ENCODE data around the gene CORIN.
A peak's percentile ranks its signal among the peaks of the same experiment; 100 is the strongest.

The CORIN gene

GRCh38 chr4:47744253-47744652, 93.6 kb downstream of the CORIN start:
- H3K36me3 ChIP-seq (replicated peaks; ENCODE audit: insufficient read depth, low read length) = no peaks in the 10 kb centered on the region

DNA sequence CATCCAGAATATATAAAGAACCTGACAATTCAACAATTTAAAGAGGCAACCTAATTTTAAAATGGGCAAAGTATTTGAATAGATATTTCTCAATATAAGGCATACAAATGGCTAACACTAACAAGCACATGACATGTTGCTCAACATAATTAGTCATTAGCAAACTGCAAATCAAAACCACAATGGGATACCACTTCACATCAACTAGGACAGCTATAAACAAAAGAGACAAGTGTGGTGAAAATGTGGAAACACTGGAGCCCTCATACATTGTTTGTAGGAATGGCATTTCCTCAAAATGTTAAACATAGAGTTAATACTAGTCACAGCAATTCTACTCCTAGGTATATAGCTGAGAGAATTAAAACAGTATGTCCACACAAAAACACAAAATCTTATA, 96.7 kb downstream of the CORIN start:
- no peaks in the 10 kb centered on the region for H3K79me2 ChIP-seq (ENCODE audit: low read length)
- H3K27ac ChIP-seq (ENCODE audit: low read length) = no peak overlapping the region
- no peak overlapping the region for H3K4me2 ChIP-seq (ENCODE audit: low read depth, low read length)
- H3K4me1 ChIP-seq (ENCODE audit: low read length) = peaks cover 18% of the 10 kb centered on the region
- no peaks in the 10 kb centered on the region for H3K9me2 ChIP-seq (replicated peaks; ENCODE audit: insufficient read depth, low read length)
- no peak overlapping the region for H3K9ac ChIP-seq (ENCODE audit: low read length)
- no peaks in the 10 kb centered on the region for H3K27me3 ChIP-seq (replicated peaks; ENCODE audit: insufficient read depth, low read length)
- no peak overlapping the region for H2AFZ ChIP-seq (ENCODE audit: low read length)
- H4K20me1 ChIP-seq (ENCODE audit: insufficient read depth, low read length) = no peaks in the 10 kb centered on the region
- no peaks in the 10 kb centered on the region for H3K36me3 ChIP-seq (replicated peaks; ENCODE audit: insufficient read depth, low read length)
- DNase-seq = no peak
- H3K9me3 ChIP-seq (replicated peaks; ENCODE audit: insufficient read depth, low read length) = no peaks in the 10 kb centered on the region
- no peak overlapping the region for H3K4me3 ChIP-seq (ENCODE audit: low read length)
- peaks cover 11% of the 10 kb centered on the region for H3F3A ChIP-seq (ENCODE audit: insufficient read depth, low read length)
- TF ChIP-seq EZH2phosphoT487 (IDR thresholded peaks at IDR 0.05; ENCODE audit: low read length) (no peak), EZH2 (optimal IDR thresholded peaks at IDR 0.05; ENCODE audit: low read depth, low read length) (no peak)
- TF ChIP-seq, protein P1, sequence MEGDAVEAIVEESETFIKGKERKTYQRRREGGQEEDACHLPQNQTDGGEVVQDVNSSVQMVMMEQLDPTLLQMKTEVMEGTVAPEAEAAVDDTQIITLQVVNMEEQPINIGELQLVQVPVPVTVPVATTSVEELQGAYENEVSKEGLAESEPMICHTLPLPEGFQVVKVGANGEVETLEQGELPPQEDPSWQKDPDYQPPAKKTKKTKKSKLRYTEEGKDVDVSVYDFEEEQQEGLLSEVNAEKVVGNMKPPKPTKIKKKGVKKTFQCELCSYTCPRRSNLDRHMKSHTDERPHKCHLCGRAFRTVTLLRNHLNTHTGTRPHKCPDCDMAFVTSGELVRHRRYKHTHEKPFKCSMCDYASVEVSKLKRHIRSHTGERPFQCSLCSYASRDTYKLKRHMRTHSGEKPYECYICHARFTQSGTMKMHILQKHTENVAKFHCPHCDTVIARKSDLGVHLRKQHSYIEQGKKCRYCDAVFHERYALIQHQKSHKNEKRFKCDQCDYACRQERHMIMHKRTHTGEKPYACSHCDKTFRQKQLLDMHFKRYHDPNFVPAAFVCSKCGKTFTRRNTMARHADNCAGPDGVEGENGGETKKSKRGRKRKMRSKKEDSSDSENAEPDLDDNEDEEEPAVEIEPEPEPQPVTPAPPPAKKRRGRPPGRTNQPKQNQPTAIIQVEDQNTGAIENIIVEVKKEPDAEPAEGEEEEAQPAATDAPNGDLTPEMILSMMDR (IDR thresholded peaks at IDR 0.05; ENCODE audit: low read length) = no peak

More at GRCh38 chr4:47744253-47744652, 93.6 kb downstream of the CORIN start:
- no peak overlapping the region for H3K4me3 ChIP-seq (ENCODE audit: low read length)
- H3K27ac ChIP-seq (ENCODE audit: low read length) = no peak overlapping the region
- DNase-seq = peak; percentile 71
- peak overlapping the region; percentile 29; the same call in 1 of the 2 replicates for H3K4me2 ChIP-seq (ENCODE audit: low read depth, low read length)
- H4K20me1 ChIP-seq (ENCODE audit: insufficient read depth, low read length) = no peaks in the 10 kb centered on the region
- no peaks in the 10 kb centered on the region for H3K79me2 ChIP-seq (ENCODE audit: low read length)
- H3K27me3 ChIP-seq (replicated peaks; ENCODE audit: insufficient read depth, low read length) = no peaks in the 10 kb centered on the region
- H3K9me3 ChIP-seq (replicated peaks; ENCODE audit: insufficient read depth, low read length) = no peaks in the 10 kb centered on the region
- H3K4me1 ChIP-seq (ENCODE audit: low read length) = peaks cover 17% of the 10 kb centered on the region
- H3K9ac ChIP-seq (ENCODE audit: low read length) = no peak overlapping the region
- H3F3A ChIP-seq (ENCODE audit: insufficient read depth, low read length) = peaks cover 11% of the 10 kb centered on the region
- no peak for TF ChIP-seq EZH2phosphoT487 (IDR thresholded peaks at IDR 0.05; ENCODE audit: low read length)
- TF ChIP-seq, protein P1 (IDR thresholded peaks at IDR 0.05; ENCODE audit: low read length) = no peak
- no peak for TF ChIP-seq EZH2 (optimal IDR thresholded peaks at IDR 0.05; ENCODE audit: low read depth, low read length)
- no peak overlapping the region for H2AFZ ChIP-seq (ENCODE audit: low read length)
- H3K9me2 ChIP-seq (replicated peaks; ENCODE audit: insufficient read depth, low read length) = no peaks in the 10 kb centered on the region

DNA sequence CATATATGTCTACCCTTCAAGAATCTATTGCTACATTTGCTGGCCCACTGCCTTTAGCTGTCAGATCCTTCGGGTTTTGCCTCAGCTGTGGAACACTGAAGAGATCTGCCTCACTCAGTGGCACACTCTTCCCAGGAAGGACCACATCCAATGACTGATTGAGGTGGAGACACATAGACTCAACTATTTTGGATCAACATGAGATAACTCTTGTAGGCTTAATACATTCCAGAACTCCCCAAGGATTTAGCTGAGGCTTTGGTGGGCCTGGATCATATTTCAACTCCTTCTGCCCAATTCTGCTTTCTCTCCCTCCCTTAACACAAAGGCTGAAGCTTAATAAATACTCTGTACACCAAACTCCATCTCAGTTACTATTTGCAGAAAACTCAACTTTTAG, 100.5 kb downstream of the CORIN start:
- H3K9me3 ChIP-seq (replicated peaks; ENCODE audit: insufficient read depth, low read length) = no peaks in the 10 kb centered on the region
- no peaks in the 10 kb centered on the region for H3F3A ChIP-seq (ENCODE audit: insufficient read depth, low read length)
- no peak for DNase-seq

More for the DNA sequence above, 100.5 kb downstream of the CORIN start:
- Histone ChIP-seq H3K9ac (ENCODE audit: low read length) (no peak overlapping the region), H3K4me2 (ENCODE audit: low read depth, low read length) (no peak overlapping the region), H3K9me2 (replicated peaks; ENCODE audit: insufficient read depth, low read length) (no peaks in the 10 kb centered on the region), H3K27me3 (replicated peaks; ENCODE audit: insufficient read depth, low read length) (no peaks in the 10 kb centered on the region), H3K79me2 (ENCODE audit: low read length) (no peaks in the 10 kb centered on the region), H3K4me1 (ENCODE audit: low read length) (0 out of 2 replicates have a peak, but pooled peaks cover 4% of the 10 kb centered on the region), H2AFZ (ENCODE audit: low read length) (no peak overlapping the region), H4K20me1 (ENCODE audit: insufficient read depth, low read length) (no peaks in the 10 kb centered on the region), H3K36me3 (replicated peaks; ENCODE audit: insufficient read depth, low read length) (no peaks in the 10 kb centered on the region), H3K27ac (ENCODE audit: low read length) (no peak overlapping the region), H3K4me3 (ENCODE audit: low read length) (no peak overlapping the region)
- TF ChIP-seq EZH2 (optimal IDR thresholded peaks at IDR 0.05; ENCODE audit: low read depth, low read length) (no peak), EZH2phosphoT487 (IDR thresholded peaks at IDR 0.05; ENCODE audit: low read length) (no peak)
- TF ChIP-seq, protein P1 (IDR thresholded peaks at IDR 0.05; ENCODE audit: low read length) = no peak

Measured in MM.1S (cell line).